Panc1 (cell line): ENCODE results near the gene POLR1G. TPM values are rescaled to one million over a fixed set of nuclear protein-coding genes. Genes with fewer than 3 reads are reported as not detected.

ENCODE experiments used
- ATAC-seq: fragments of 200-7000 bp; cut with Tn5 transposase; 2 replicates; pipeline ENCODE4 v1.9.1; 2020; ENCODE audit warnings: mild to moderate bottlenecking, moderate library complexity
- BruUV-seq: library from RNA; stranded (reverse); fragments of 400-500 nt; replicated peaks from 2 replicates; lab custom pipeline; 2021; lab: Mats Ljungman, UMichigan
- CTCF ChIA-PET: fragments of 300-600 bp; sonication (Branson Sonifier 250); formaldehyde crosslinking; loops from one replicate; lab custom pipeline; 2022; ENCODE audit warnings: antibody characterized with exemption; lab: Charles Lee
- POLR2A ChIA-PET: fragments of 300-600 bp; sonication (Branson Sonifier 250); formaldehyde crosslinking; loops from one replicate; lab custom pipeline; 2022; ENCODE audit warnings: antibody characterized with exemption; lab: Charles Lee
- DNase-seq: peaks from one replicate; pipeline ENCODE4 v3.0.0-alpha.2; 2010; ENCODE audit warnings: low read depth, low spot score
- H3K27ac ChIP-seq: 2 replicates; pipeline ENCODE4 v1.5.1; 2011; ENCODE audit warnings: mild to moderate bottlenecking, low read length, inconsistent platforms
- H3K27me3 ChIP-seq: fragments of 200-500 bp; sonication (Bioruptor generic); 2 replicates; pipeline ENCODE4 v1.6.0; 2014; ENCODE audit warnings: low read length, inconsistent platforms; ENCODE audit not compliant: control insufficient read depth, insufficient read depth
- H3K36me3 ChIP-seq: fragments of 200-500 bp; sonication (Bioruptor generic); 2 replicates; pipeline ENCODE4 v1.5.1; 2014; ENCODE audit warnings: inconsistent platforms, mild to moderate bottlenecking, low read length, moderate library complexity; ENCODE audit not compliant: control insufficient read depth, insufficient read depth
- H3K4me1 ChIP-seq: 2 replicates; pipeline ENCODE4 v1.5.1; 2011; ENCODE audit warnings: inconsistent platforms, mild to moderate bottlenecking, low read length, moderate library complexity; ENCODE audit not compliant: control insufficient read depth, insufficient read depth
- H3K4me3 ChIP-seq, 2 experiments: 2 replicates each; pipeline ENCODE4 v1.5.1; 2011 to 2012; ENCODE audit warnings: low read depth in 2 of 2, low read length in 2 of 2, mild to moderate bottlenecking in 2 of 2, inconsistent platforms in 1 of 2, moderate library complexity in 1 of 2
- H3K9me3 ChIP-seq: fragments of 200-500 bp; sonication (Bioruptor generic); 2 replicates; pipeline ENCODE4 v1.5.1; 2014; ENCODE audit warnings: low read depth, mild to moderate bottlenecking, inconsistent platforms, low read length, moderate library complexity; ENCODE audit not compliant: control insufficient read depth, insufficient read depth
- POLR2AphosphoS5 ChIP-seq: IDR thresholded peaks from 2 replicates; pipeline ENCODE4 v1.6.1; 2012; ENCODE audit warnings: mild to moderate bottlenecking, low read depth, low read length, moderate library complexity
- SIN3A ChIP-seq: IDR thresholded peaks from 2 replicates; pipeline ENCODE4 v1.6.1; 2012; ENCODE audit warnings: low read depth, mild to moderate bottlenecking, low read length, moderate library complexity, borderline replicate concordance; ENCODE audit not compliant: insufficient read depth
- TCF7L2 ChIP-seq: IDR thresholded peaks from 2 replicates; pipeline ENCODE4 v1.6.1; 2011; ENCODE audit warnings: mild to moderate bottlenecking, low read depth, low read length, inconsistent platforms
- in situ Hi-C: cut with HindIII; loops from 2 replicates; pipeline ENCODE4 v1.10.0; 2016; ENCODE audit warnings: low sequenced_read_pairs, low pct_unique_long_range_greater_than_20kb
- intact Hi-C: fragments of 100-400 bp; cut with micrococcal nuclease; formaldehyde crosslinking; loops from one replicate; pipeline ENCODE4 v1.10.0; 2022; ENCODE audit not compliant: unreplicated experiment
- total RNA-seq: library from RNA; stranded (reverse); gene quantifications from one replicate; pipeline ENCODE4 v1.2.1, GENCODE V29; 2021; ENCODE audit not compliant: unreplicated experiment
- TF ChIP-seq, protein P1 (sequence below), 2 experiments: IDR thresholded peaks; 2 replicates each; pipeline ENCODE4 v1.6.1; 2011 to 2012; ENCODE audit warnings: low read depth in 2 of 2, control low read depth in 1 of 2, low read length in 1 of 2, mild to moderate bottlenecking in 1 of 2, moderate library complexity in 1 of 2; ENCODE audit not compliant: insufficient read depth in 1 of 2
- TF ChIP-seq, protein P2 (sequence below): fragments of 450-650 bp; IDR thresholded peaks from 2 replicates; pipeline ENCODE4 v1.5.1; 2017; ENCODE audit warnings: mild to moderate bottlenecking

POLR1G gene
- total RNA-seq, 1 experiment from 2014 or later = 27.8 TPM

- DNase-seq (no peak), ATAC-seq (no peak)
- ChIA-PET POLR2A (no interaction called here), CTCF (no interaction called here)
- no peak overlapping the region for H3K4me3 ChIP-seq
- intact Hi-C loops = no loop called here
- H3K9me3 ChIP-seq = no peaks in the 10 kb centered on the region
- in situ Hi-C loops = no loop called here
- TF ChIP-seq SIN3A (no peak), POLR2AphosphoS5 (no peak)
- TF ChIP-seq, protein P1, sequence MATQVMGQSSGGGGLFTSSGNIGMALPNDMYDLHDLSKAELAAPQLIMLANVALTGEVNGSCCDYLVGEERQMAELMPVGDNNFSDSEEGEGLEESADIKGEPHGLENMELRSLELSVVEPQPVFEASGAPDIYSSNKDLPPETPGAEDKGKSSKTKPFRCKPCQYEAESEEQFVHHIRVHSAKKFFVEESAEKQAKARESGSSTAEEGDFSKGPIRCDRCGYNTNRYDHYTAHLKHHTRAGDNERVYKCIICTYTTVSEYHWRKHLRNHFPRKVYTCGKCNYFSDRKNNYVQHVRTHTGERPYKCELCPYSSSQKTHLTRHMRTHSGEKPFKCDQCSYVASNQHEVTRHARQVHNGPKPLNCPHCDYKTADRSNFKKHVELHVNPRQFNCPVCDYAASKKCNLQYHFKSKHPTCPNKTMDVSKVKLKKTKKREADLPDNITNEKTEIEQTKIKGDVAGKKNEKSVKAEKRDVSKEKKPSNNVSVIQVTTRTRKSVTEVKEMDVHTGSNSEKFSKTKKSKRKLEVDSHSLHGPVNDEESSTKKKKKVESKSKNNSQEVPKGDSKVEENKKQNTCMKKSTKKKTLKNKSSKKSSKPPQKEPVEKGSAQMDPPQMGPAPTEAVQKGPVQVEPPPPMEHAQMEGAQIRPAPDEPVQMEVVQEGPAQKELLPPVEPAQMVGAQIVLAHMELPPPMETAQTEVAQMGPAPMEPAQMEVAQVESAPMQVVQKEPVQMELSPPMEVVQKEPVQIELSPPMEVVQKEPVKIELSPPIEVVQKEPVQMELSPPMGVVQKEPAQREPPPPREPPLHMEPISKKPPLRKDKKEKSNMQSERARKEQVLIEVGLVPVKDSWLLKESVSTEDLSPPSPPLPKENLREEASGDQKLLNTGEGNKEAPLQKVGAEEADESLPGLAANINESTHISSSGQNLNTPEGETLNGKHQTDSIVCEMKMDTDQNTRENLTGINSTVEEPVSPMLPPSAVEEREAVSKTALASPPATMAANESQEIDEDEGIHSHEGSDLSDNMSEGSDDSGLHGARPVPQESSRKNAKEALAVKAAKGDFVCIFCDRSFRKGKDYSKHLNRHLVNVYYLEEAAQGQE (IDR thresholded peaks at IDR 0.05; ENCODE audit: insufficient read depth in 1 of 2, low read depth in 2 of 2, low read length in 1 of 2) = no peak
- no TSS peak for BruUV-seq
- peaks cover 5% of the 10 kb centered on the region; the same call in 1 of the 2 replicates for H3K4me1 ChIP-seq
- no peaks in the 10 kb centered on the region for H3K27me3 ChIP-seq
- H3K27ac ChIP-seq = no peak overlapping the region
- H3K36me3 ChIP-seq = no peaks in the 10 kb centered on the region
Measured at GRCh38 chr19:45380107-45380506, 26.3 kb upstream of the POLR1G start.

GRCh38 chr19:45382426-45382825 lies 24.0 kb upstream of the POLR1G start:
- intact Hi-C loops (no loop called here), in situ Hi-C loops (no loop called here)
- Histone ChIP-seq H3K27me3 (no peaks in the 10 kb centered on the region), H3K4me1 (no peaks in the 10 kb centered on the region), H3K36me3 (no peaks in the 10 kb centered on the region), H3K9me3 (no peaks in the 10 kb centered on the region), H3K4me3 (no peak overlapping the region), H3K27ac (no peak overlapping the region)
- CTCF ChIA-PET = interaction anchor here (0.6 kb wide), 1 partner anchor 9 kb away, joined by 8 read pairs; no protein-coding TSS in a partner anchor
- no TSS peak for BruUV-seq
- TF ChIP-seq, protein P2, sequence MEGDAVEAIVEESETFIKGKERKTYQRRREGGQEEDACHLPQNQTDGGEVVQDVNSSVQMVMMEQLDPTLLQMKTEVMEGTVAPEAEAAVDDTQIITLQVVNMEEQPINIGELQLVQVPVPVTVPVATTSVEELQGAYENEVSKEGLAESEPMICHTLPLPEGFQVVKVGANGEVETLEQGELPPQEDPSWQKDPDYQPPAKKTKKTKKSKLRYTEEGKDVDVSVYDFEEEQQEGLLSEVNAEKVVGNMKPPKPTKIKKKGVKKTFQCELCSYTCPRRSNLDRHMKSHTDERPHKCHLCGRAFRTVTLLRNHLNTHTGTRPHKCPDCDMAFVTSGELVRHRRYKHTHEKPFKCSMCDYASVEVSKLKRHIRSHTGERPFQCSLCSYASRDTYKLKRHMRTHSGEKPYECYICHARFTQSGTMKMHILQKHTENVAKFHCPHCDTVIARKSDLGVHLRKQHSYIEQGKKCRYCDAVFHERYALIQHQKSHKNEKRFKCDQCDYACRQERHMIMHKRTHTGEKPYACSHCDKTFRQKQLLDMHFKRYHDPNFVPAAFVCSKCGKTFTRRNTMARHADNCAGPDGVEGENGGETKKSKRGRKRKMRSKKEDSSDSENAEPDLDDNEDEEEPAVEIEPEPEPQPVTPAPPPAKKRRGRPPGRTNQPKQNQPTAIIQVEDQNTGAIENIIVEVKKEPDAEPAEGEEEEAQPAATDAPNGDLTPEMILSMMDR = no peak
- TF ChIP-seq POLR2AphosphoS5 (no peak), TCF7L2 (no peak), SIN3A (no peak)
- TF ChIP-seq, protein P1 (IDR thresholded peaks at IDR 0.05; ENCODE audit: insufficient read depth in 1 of 2, low read depth in 2 of 2, low read length in 1 of 2) = no peak
- no peak for ATAC-seq
- no peak for DNase-seq
- POLR2A ChIA-PET = no interaction called here
